Smooth muscle cell (in vitro differentiated cells): ENCODE results near the gene ABAT. TPM values are rescaled to one million over a fixed set of nuclear protein-coding genes. Genes with fewer than 3 reads are reported as not detected.
A peak's percentile ranks its signal among the peaks of the same experiment; 100 is the strongest.

ENCODE experiments used
- DNase-seq: peaks from one replicate; lab custom pipeline; 2025; ENCODE audit not compliant: unreplicated experiment; lab: John Stamatoyannopoulos, UW
- H2AFZ ChIP-seq: fragments of 200-600 bp; sonication (generic); 2 replicates; pipeline ENCODE4 v1.6.0; 2016; ENCODE audit warnings: antibody characterized with exemption, low read depth, mild to moderate bottlenecking
- H3F3A ChIP-seq: fragments of 200-600 bp; sonication (generic); 2 replicates; pipeline ENCODE4 v1.6.0; 2017; ENCODE audit warnings: antibody characterized with exemption, low read depth
- H3K27ac ChIP-seq: fragments of 200-600 bp; sonication (generic); 2 replicates; pipeline ENCODE4 v1.5.1; 2016; ENCODE audit warnings: low read depth, mild to moderate bottlenecking
- H3K27me3 ChIP-seq: fragments of 200-600 bp; sonication (generic); 2 replicates; pipeline ENCODE4 v1.6.1; 2016; ENCODE audit warnings: low read depth, mild to moderate bottlenecking
- H3K36me3 ChIP-seq: fragments of 200-600 bp; sonication (generic); 2 replicates; pipeline ENCODE4 v1.5.1; 2016; ENCODE audit warnings: low read depth
- H3K4me1 ChIP-seq: fragments of 200-600 bp; sonication (generic); 2 replicates; pipeline ENCODE4 v1.5.1; 2016; ENCODE audit warnings: low read depth
- H3K4me2 ChIP-seq: fragments of 200-600 bp; sonication (generic); 2 replicates; pipeline ENCODE4 v1.6.0; 2016; ENCODE audit warnings: mild to moderate bottlenecking
- H3K4me3 ChIP-seq: fragments of 200-600 bp; sonication (generic); 2 replicates; pipeline ENCODE4 v1.5.1; 2016; ENCODE audit warnings: mild to moderate bottlenecking
- H3K79me2 ChIP-seq: fragments of 200-600 bp; sonication (generic); 2 replicates; pipeline ENCODE4 v1.6.0; 2016; ENCODE audit warnings: low read depth, mild to moderate bottlenecking
- H3K9ac ChIP-seq: fragments of 200-600 bp; sonication (generic); 2 replicates; pipeline ENCODE4 v1.6.0; 2016; ENCODE audit warnings: low read depth
- H3K9me3 ChIP-seq: fragments of 200-600 bp; sonication (generic); replicated peaks from 2 replicates; pipeline ENCODE4 v1.5.1; 2016; ENCODE audit warnings: low read depth
- H4K20me1 ChIP-seq: fragments of 200-600 bp; sonication (generic); 2 replicates; pipeline ENCODE4 v1.6.0; 2016; ENCODE audit warnings: low read depth
- WGBS: methylation state at CpG from one replicate; pipeline ENCODE4 v1.1.7; 2016; ENCODE audit warnings: low lambda C conversion rate; 5-methylcytosine and 5-hydroxymethylcytosine counted together
- polyA plus RNA-seq: library from polyadenylated mRNA; unstranded; fragments of >200 nt; fragmentation: Nextera tagmentation; extraction: Ambion mirVana; gene quantifications from 2 replicates; pipeline ENCODE4 v1.2.1, GENCODE V29; 2016
- total RNA-seq: library from RNA; depleted of rRNA; stranded (reverse); fragments of >200 nt; gene quantifications from 2 replicates; pipeline ENCODE4 v1.2.3, GENCODE V29; 2014
- TF ChIP-seq, protein P1 (sequence below): fragments of 200-600 bp; sonication (generic); IDR thresholded peaks from 2 replicates; pipeline ENCODE4 v1.5.1; 2017; ENCODE audit warnings: borderline replicate concordance, mild to moderate bottlenecking, antibody characterized with exemption; ENCODE audit not compliant: insufficient read depth, poor library complexity, severe bottlenecking

ABAT gene
- total and polyA plus RNA-seq, 2 experiments from 2014 or later: 9.2 to 11.3 TPM

DNA sequence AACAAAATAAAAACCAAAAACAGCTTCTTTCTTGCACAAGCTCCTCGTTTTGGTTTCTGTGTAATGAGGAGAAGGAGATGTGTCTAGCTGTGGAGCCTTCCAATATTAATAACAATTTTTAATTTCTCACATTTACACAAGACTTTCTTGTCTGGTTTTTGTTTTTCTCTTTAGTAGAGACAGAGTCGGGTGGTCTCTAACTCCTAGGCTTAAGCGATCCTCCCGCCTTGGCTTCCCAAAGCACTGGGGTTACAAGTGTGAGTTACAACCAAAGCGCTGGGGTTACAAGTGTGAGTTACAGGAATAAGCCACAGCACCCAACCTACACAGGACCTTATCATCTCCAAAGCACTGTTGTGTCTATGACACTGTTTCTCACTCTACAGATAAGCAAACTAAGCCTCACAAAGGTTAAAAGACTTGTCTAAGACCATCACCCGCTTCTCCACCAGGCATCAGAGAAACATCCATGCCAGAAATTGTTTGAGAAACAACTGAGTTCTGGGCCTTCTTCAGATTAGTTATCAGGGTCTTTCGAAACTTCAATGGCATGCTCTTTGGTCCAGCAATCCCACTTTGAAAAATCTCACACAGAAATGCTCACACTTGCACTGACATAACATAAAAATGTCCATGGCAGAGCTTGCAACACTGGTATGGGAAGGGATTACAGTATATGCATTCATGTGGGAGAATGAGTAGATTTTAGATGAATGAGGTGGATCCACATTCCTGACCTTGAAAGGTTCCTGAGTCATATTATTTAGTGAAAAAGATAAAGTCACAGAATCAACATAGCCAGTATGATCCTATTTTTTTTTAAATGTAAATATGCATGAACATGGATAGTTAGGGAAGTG, 3.9 kb downstream of the ABAT start:
- Histone ChIP-seq H4K20me1 (peaks cover 5% of the 10 kb centered on the region), H3K27ac (peak overlapping the region; percentile 79), H3F3A (no peaks in the 10 kb centered on the region), H3K4me2 (peak overlapping the region; percentile 52), H3K27me3 (no peaks in the 10 kb centered on the region), H3K4me1 (peaks cover 5% of the 10 kb centered on the region), H3K36me3 (no peaks in the 10 kb centered on the region), H3K79me2 (no peaks in the 10 kb centered on the region), H3K9me3 (no peaks in the 10 kb centered on the region), H3K9ac (peak overlapping the region; percentile 54), H2AFZ (no peak overlapping the region), H3K4me3 (no peak overlapping the region)
- TF ChIP-seq, protein P1, sequence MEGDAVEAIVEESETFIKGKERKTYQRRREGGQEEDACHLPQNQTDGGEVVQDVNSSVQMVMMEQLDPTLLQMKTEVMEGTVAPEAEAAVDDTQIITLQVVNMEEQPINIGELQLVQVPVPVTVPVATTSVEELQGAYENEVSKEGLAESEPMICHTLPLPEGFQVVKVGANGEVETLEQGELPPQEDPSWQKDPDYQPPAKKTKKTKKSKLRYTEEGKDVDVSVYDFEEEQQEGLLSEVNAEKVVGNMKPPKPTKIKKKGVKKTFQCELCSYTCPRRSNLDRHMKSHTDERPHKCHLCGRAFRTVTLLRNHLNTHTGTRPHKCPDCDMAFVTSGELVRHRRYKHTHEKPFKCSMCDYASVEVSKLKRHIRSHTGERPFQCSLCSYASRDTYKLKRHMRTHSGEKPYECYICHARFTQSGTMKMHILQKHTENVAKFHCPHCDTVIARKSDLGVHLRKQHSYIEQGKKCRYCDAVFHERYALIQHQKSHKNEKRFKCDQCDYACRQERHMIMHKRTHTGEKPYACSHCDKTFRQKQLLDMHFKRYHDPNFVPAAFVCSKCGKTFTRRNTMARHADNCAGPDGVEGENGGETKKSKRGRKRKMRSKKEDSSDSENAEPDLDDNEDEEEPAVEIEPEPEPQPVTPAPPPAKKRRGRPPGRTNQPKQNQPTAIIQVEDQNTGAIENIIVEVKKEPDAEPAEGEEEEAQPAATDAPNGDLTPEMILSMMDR: no peak
- DNase-seq: no peak
- WGBS: 52% methylated on average over 7 of the region's 7 CpGs

DNA sequence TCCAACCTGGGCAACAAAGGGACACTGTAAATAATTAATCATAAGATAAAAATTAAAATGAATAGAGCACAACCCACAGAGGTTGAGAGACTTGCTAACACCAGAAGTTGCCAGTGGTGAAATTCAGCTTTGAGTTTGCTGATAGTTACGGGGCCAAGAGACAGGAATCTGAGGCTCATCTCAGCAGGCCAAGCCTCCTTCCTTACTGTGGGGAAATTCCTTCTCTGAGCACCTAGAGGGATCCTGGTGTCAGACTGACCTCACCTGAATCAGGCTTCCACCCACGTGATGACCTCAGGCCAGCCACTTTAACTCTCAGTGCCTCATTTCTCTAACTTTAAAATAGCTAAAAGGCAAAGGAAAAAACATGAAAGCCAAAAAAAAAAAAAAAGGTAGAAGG, 4.7 kb downstream of the ABAT start:
- H3K36me3 ChIP-seq: no peaks in the 10 kb centered on the region
- H2AFZ ChIP-seq: no peak overlapping the region
- no peaks in the 10 kb centered on the region for H3K4me1 ChIP-seq
- H3K4me3 ChIP-seq: no peak overlapping the region
- H3K27ac ChIP-seq: peak overlapping the region; percentile 79
- TF ChIP-seq, protein P1: no peak
- no peaks in the 10 kb centered on the region for H3K27me3 ChIP-seq
- H3K9me3 ChIP-seq: no peaks in the 10 kb centered on the region
- DNase-seq: no peak
- H3K4me2 ChIP-seq: peak overlapping the region; percentile 52
- H3K9ac ChIP-seq: peak overlapping the region; percentile 54
- H3K79me2 ChIP-seq: no peaks in the 10 kb centered on the region
- peaks cover 5% of the 10 kb centered on the region for H4K20me1 ChIP-seq
- WGBS: 32% methylated on average over 2 of the region's 2 CpGs
- no peaks in the 10 kb centered on the region for H3F3A ChIP-seq

DNA sequence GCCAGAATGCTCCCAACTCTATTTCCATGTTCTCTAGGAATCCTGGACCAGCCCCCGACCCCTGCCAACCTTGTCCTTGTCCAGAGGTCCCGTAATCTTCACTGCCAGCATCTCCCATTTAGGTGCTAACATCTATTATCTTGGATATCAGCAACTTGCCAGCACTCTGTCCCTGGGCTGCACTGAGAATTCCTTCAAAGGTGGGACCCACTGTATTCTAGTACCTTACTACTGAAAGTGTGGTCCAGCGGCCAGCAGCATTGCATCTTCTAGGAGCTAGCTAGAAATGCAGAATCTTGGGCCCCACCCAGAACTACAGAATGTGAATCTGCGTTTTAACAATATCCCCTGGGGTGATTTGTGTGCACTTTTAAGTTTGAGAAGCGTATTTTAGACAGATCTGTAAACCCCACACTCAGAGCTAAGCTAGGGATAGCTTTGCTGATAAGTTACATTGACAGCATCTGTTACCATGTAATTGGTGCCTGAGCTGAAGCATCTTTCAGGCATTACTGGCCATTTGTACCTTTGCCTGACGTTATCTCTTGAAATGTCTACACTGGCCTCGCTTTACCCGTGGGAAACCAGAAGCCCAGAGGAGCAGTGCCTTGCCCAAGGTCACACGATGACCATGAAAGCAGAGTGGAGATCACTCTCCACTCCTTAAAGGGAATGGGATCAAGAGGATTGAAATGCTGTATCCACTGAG, 8.3 kb downstream of the ABAT start:
- Histone ChIP-seq H3K4me1 (peaks cover 4% of the 10 kb centered on the region), H3K79me2 (no peaks in the 10 kb centered on the region), H3K4me3 (no peak overlapping the region), H3F3A (no peaks in the 10 kb centered on the region), H4K20me1 (peaks cover 5% of the 10 kb centered on the region), H3K9me3 (no peaks in the 10 kb centered on the region), H3K4me2 (no peak overlapping the region), H3K9ac (no peak overlapping the region), H3K36me3 (no peaks in the 10 kb centered on the region), H3K27ac (no peak overlapping the region), H2AFZ (no peak overlapping the region), H3K27me3 (no peaks in the 10 kb centered on the region)
- DNase-seq: no peak
- 82% methylated on average over 9 of the region's 9 CpGs for WGBS
- TF ChIP-seq, protein P1: no peak
